Stimulated activated CD8-positive, alpha-beta memory T cell treated with anti-CD3 and anti-CD28 coated beads, Interleukin-7, amount 100 ng/mL, for 1 hour (primary cell): Measurements from ENCODE around the gene KDM2A.

Source experiments
- DNase-seq, 2 donors: peaks; one replicate each; pipeline ENCODE4 v3.0.0-alpha.2; 2020; ENCODE audit warnings: low read depth in 2 of 2

Gene KDM2A

GRCh38 chr11:67118801-67119584 is at the start of gene KDM2A:
Gene KDM2A (plus strand): TSS chr11:67119263. CDS start chr11:67121317, 2,054 bp downstream.
- peak; percentile 95 to 96 for DNase-seq

- DNase-seq = peak; percentile 31 to 55
These were observed 47.4 kb upstream of the KDM2A start for GRCh38 chr11:67071420-67072284.

GRCh38 chr11:67072295-67072694 is 46.8 kb upstream of the KDM2A start:
- DNase-seq = no peak

- no peak for DNase-seq
These were observed 45.2 kb upstream of the KDM2A start for GRCh38 chr11:67073908-67074307.

- DNase-seq = no peak
These were observed 42.9 kb upstream of the KDM2A start for GRCh38 chr11:67076202-67076601.

GRCh38 chr11:67079065-67079705 is 39.9 kb upstream of the KDM2A start:
- no peak for DNase-seq

- DNase-seq = no peak
These were observed 36.8 kb upstream of the KDM2A start for GRCh38 chr11:67082071-67082791.

GRCh38 chr11:67083786-67084366 is 35.2 kb upstream of the KDM2A start:
- DNase-seq = no peak

GRCh38 chr11:67085617-67086016 is 33.4 kb upstream of the KDM2A start:
- DNase-seq = no peak

GRCh38 chr11:67090717-67091116 is 28.3 kb upstream of the KDM2A start:
- no peak for DNase-seq

- no peak for DNase-seq
These were observed 23.9 kb upstream of the KDM2A start for GRCh38 chr11:67095214-67095507.

- no peak for DNase-seq
These were observed 20.1 kb upstream of the KDM2A start for GRCh38 chr11:67098799-67099429.

GRCh38 chr11:67099831-67100324 is 19.2 kb upstream of the KDM2A start:
- DNase-seq = no peak

- DNase-seq = no peak
These were observed 16.4 kb upstream of the KDM2A start for GRCh38 chr11:67102664-67103063.

- no peak for DNase-seq
These were observed 13.1 kb upstream of the KDM2A start for GRCh38 chr11:67105964-67106363.

GRCh38 chr11:67111261-67111660 is 7.8 kb upstream of the KDM2A start:
- DNase-seq = no peak

- no peak for DNase-seq
These were observed 5.8 kb upstream of the KDM2A start for GRCh38 chr11:67113231-67113721.

GRCh38 chr11:67114275-67114896 is 4.7 kb upstream of the KDM2A start:
- DNase-seq = no peak

GRCh38 chr11:67116758-67117105 is 2.3 kb upstream of the KDM2A start:
- DNase-seq = no peak

GRCh38 chr11:67117176-67117575 is 1.9 kb upstream of the KDM2A start:
- DNase-seq = no peak
